ENCODE data around the gene UBL4A.

DNA sequence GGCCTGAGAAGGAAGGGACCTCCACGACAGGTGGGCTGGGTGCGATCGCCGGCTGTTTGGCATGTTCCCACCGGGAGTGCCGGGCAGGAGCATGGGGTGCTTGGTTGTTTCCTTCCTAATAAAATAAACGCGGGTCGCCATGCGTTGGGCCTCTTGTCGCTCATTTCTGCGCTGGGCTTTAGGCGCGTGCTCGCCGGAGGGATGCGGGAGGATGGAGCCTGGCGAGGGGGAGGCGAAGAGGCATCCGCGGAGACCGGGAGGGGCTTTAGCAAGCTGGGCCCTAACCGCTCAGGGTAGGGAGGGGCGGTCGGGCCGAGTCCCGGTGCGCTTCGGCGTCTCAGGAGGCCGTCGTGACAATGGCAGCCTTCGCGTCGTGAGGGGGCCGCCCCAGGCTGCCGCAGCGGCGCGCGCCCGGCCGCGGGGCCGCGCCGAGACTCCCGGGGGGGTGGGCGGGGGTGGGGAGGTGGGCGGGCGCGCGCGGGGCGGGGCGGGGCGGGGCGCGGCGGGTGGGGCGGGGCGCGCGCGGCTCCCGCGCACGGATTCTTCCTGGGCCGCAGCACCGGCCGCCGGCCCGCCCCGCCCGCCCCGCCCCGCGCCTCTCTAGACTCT lies 49.9 kb downstream of the UBL4A start:
- TF ChIP-seq, protein P1, sequence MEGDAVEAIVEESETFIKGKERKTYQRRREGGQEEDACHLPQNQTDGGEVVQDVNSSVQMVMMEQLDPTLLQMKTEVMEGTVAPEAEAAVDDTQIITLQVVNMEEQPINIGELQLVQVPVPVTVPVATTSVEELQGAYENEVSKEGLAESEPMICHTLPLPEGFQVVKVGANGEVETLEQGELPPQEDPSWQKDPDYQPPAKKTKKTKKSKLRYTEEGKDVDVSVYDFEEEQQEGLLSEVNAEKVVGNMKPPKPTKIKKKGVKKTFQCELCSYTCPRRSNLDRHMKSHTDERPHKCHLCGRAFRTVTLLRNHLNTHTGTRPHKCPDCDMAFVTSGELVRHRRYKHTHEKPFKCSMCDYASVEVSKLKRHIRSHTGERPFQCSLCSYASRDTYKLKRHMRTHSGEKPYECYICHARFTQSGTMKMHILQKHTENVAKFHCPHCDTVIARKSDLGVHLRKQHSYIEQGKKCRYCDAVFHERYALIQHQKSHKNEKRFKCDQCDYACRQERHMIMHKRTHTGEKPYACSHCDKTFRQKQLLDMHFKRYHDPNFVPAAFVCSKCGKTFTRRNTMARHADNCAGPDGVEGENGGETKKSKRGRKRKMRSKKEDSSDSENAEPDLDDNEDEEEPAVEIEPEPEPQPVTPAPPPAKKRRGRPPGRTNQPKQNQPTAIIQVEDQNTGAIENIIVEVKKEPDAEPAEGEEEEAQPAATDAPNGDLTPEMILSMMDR (IDR thresholded peaks at IDR 0.05 in 2 of 3, conservative IDR thresholded peaks at IDR 0.05 in 1 of 3; ENCODE audit: borderline replicate concordance in 1 of 3, insufficient read depth in 1 of 3, low read depth in 2 of 3, low read length in 2 of 3): no peak
- TF ChIP-seq EZH2 (IDR thresholded peaks at IDR 0.05) (no peak), POLR2A (IDR thresholded peaks at IDR 0.05; ENCODE audit: borderline replicate concordance, extremely low read depth, insufficient read depth, insufficient read length) (no peak), CEBPB (IDR thresholded peaks at IDR 0.05; ENCODE audit: low read depth) (no peak), ZNF274 (IDR thresholded peaks at IDR 0.05; ENCODE audit: low read depth, low read length) (no peak), POLR2AphosphoS5 (IDR thresholded peaks at IDR 0.05; ENCODE audit: low read depth, low read length) (no peak), ZFX (IDR thresholded peaks at IDR 0.05) (no peak), YY1 (IDR thresholded peaks at IDR 0.05; ENCODE audit: extremely low read depth, insufficient replicate concordance, low read depth, low read length) (no peak), EGR1 (IDR thresholded peaks at IDR 0.05; ENCODE audit: low read depth) (no peak), SRF (IDR thresholded peaks at IDR 0.05; ENCODE audit: low read depth) (no peak), ELF1 (IDR thresholded peaks at IDR 0.05; ENCODE audit: borderline replicate concordance, low read depth) (no peak)
- TF ChIP-seq, protein P2, sequence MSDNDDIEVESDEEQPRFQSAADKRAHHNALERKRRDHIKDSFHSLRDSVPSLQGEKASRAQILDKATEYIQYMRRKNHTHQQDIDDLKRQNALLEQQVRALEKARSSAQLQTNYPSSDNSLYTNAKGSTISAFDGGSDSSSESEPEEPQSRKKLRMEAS (IDR thresholded peaks at IDR 0.05): no peak
- TF ChIP-seq, protein P3, sequence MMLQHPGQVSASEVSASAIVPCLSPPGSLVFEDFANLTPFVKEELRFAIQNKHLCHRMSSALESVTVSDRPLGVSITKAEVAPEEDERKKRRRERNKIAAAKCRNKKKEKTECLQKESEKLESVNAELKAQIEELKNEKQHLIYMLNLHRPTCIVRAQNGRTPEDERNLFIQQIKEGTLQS (IDR thresholded peaks at IDR 0.05): no peak
